Pons (tissue), 1 donor: ENCODE measurements around the gene GYPC.
A peak's percentile ranks its signal among the peaks of the same experiment; 100 is the strongest.
"Not testable (repeated sequence)": the region's sequence is repeated elsewhere in the genome, so short reads cannot be mapped to it uniquely, and the experiment has no call there.

Experiments used
- DNase-seq: peaks from one replicate; pipeline ENCODE4 v3.0.0-alpha.2; 2016; ENCODE audit warnings: low spot score

Gene GYPC, protein sequence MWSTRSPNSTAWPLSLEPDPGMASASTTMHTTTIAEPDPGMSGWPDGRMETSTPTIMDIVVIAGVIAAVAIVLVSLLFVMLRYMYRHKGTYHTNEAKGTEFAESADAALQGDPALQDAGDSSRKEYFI

DNA sequence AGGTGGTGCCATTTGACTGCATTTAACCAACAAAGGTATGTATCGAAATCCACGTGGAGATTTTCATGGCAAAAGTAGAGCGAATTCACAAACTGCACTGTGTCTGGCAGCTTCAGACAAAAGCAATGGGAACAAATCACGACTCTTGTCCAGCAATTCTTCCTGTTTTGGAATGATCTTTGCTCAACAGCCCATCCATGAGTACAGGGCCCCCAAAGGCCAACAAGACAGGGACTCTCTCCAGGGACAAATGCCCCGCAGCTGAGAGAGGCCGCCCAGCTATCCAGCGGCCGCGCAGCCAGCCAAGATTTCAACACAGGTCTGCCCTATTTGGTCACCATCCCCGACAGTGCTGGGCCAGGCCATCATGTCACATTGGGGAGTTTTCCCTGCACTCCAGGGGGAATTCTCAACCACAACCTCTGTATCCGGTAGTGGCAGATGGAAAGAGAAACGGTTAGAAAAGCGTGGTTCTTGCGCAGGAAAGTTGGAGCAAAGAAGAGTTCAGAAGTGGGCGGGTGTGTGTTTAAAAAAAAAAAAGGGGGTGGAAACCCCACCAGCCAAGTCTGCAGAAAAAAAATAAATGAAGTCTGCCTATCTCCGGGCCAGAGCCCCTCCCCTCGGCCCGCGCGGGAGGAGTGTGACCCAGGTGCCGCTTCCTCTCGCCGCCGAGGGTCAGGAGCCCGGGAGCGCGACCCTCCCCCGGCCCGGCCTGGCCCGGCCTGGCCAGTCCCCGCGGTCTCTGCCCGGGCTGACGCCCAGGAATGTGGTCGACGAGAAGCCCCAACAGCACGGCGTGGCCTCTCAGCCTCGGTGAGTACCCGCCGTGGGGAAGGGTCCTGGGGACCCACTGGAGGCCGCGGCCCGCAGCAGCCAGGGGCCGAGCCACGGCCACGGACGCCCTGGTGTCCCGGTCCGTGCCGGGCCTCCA, at the start of gene GYPC:
GYPC (plus strand) TSS at position 659 of the 931 bp plus-strand sequence; CDS start at position 765, 106 bp downstream.
- peak; percentile 42 for DNase-seq

DNA sequence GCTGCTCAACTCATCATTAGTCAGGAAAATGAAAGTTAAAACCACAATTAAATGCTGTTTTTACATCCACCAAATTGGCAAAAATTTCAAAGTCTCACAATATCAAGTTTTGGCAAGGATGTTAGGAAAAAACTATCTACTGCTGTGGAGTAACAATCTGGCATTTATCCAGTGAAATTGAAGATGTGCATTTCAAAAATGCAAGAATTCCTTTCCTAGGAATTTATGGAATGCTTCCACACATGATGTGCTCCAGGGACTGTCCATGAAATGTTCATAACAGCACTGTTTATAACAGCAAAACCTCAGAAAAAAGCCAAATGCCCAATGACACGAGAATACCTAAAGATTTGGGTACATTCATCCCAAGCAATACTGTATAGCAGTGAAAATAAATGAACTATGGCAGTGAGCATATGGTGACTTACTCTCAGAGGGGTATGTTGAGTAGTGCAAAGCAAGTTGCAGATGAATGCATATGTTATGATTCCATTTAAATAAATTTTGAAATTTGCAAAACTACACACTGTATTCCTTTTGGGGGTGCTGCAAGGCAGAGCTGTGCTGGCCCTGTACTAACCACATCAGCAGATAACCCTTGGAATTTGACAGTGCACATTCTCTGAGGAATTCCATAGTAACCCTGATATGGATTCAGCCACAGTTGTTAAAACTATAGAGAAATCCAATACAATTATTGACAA, 41.3 kb upstream of the GYPC start:
- no peak for DNase-seq

- DNase-seq, result no peak
Measured at GRCh38 chr2:126616606-126617069, 39.3 kb upstream of the GYPC start.

GRCh38 chr2:126620302-126620701, 35.7 kb upstream of the GYPC start:
- DNase-seq, result no peak

DNA sequence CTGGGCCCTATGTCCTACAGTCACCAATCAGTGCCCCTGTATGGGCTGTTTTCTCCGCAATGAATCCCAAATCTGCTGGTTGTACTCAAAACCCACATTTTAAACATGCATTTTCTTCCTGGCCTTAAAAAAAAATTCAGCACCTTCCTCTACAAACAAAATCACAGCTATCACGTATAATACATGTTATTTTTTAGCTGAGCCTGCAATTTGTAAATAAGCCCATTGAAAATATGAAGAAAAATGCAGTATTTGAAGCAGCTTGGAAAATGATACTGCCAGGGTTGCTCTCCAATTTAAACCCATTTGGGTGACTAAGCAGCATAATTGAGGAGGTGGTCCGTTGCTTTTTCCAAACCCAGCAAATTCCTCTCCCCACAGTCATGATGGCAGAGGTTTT, 33.0 kb upstream of the GYPC start:
- DNase-seq, result no peak

DNA sequence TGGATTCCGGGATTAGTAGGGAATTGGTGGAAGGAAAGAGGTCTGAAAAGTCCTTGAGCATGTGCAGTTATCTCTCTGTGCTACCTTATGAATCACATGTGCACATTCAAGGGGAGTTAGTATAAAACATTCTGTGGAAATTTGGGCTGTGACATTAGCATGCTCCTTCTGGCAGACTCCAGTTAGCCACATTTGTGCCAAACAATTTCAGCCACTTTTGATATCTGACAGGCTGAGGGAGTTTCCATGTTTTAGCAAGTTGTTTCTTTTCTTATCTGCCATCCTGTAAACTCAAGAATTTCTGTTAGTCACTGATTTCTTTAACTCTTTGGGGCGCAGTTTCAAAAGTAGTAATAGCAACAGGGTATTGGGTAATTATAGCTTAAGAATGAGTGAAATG, 28.3 kb upstream of the GYPC start:
- no peak for DNase-seq

DNA sequence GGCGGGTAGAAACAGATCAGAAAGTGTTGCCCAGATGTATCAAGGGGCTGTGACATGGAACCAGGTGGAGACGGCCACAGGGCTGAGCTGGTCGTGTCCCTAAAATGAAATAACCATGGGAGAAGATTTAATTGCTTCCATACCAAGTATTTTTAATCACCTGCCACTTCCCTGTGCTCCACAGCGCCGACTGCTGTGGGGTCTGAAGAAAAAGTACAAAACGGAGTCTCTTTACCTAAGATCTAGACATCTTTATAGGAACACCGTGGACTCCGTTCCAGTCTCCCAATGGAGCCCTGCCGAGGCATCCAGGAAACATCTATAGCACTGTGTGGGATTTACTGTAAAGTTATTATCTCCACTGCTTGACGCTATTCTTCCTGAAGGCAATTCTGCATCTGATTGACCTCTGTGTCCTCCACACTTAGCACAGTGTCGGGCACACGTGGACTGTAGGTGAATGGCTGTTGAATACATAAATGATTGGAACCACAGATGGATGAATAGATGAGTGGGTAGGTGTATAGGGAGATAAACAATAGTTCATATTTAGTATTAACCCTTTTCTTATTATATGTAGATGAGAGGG, 21.6 kb upstream of the GYPC start:
- no peak for DNase-seq

GRCh38 chr2:126635281-126635680, 20.7 kb upstream of the GYPC start:
- no peak for DNase-seq

DNA sequence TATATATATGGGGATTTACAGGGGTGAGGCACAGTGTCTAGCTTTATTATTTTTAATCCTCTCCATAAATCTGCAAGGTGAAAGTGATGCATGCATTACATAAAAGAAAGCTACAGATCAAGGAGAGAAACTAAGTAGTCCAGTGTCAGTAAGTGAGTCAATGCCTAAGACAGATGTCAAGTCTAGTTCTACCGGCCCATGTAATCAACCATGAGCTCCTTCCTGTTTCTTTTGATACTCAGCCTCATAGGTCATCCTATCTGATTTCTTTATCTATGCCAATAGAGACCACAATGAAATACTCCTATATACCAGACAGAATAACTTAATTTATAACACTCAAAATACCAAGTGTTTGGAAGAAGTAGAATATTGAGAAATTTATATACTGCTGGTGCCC, 20.2 kb upstream of the GYPC start:
- no peak for DNase-seq

DNA sequence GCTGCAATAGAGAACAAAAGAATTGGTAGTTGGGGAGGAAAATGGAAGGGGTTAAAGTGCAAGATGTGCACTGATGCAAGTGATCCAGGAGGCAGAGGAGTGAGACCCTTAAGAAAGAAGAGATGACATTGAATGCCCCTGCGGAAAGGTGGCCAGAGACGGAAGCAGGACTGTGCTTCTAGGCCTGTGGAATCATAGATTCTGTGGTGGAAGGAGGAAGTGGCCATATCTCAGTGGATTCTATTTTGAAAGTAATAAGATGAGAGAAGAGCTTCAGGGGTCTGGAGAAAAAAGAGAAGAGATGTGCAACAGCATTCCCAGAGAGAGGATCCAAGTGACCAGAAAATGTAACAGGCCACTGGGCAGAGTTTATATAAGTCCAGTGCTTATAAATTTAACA, 18.6 kb upstream of the GYPC start:
- DNase-seq, result no peak

DNA sequence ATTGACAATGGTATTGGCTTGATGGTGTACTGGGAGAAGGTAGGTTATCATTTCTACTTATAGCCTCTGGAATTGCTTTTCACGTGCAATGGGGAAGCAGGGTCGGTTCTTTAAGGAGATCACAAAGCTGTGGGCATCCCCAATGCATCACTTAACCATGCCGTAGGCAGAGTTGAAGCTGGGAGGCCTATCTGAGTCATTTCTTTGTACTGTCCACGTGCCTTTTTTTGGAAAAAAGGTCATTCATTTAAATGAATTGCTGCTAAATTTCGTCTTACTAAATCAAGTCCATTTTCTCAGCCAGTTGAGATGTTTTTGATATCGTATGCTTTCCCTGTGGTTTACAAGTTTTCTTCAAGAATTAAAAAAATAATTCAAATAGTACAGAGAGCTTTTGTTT, 17.2 kb upstream of the GYPC start:
- DNase-seq, result no peak

- DNase-seq, result no peak
Measured at GRCh38 chr2:126639276-126639675, 16.7 kb upstream of the GYPC start.

- DNase-seq, result not testable (repeated sequence)
Measured at GRCh38 chr2:126641294-126641693, 14.7 kb upstream of the GYPC start.

- no peak for DNase-seq
Measured at GRCh38 chr2:126642031-126642430, 13.9 kb upstream of the GYPC start.

DNA sequence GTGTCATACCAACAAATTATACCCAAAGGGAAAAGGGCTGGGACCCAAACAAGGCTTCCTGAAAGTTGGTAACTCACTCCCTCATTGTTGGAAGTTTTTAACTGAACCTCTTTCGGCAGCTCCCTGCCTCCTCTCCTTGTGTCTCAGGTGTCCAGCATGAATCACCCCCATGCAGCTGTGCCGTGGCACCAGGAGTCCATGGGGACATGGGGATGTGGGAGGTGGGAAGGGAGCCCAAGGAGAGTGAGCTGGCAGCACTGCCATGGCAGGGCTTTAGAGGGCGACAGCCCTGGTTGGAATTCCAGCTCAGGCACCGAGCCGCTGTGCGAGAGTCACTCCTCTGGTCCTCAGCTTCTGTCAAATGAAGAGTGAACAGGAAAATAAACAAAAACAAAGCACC, 12.5 kb upstream of the GYPC start:
- no peak for DNase-seq

- DNase-seq, result no peak
Measured at GRCh38 chr2:126643972-126644371, 12.0 kb upstream of the GYPC start.

- peak; percentile 68 for DNase-seq
Measured at GRCh38 chr2:126644630-126645191, 11.2 kb upstream of the GYPC start.

- no peak for DNase-seq
Measured at GRCh38 chr2:126645211-126645618, 10.7 kb upstream of the GYPC start.

GRCh38 chr2:126646026-126646425, 9.9 kb upstream of the GYPC start:
- no peak for DNase-seq

- not testable (repeated sequence) for DNase-seq
Measured at GRCh38 chr2:126647714-126648344, 8.1 kb upstream of the GYPC start.

GRCh38 chr2:126648345-126648786, 7.6 kb upstream of the GYPC start:
- DNase-seq, result not testable (repeated sequence)

GRCh38 chr2:126649101-126649500, 6.9 kb upstream of the GYPC start:
- no peak for DNase-seq
